GM08714 (cell line): ENCODE data around the gene VPS45.
"Not testable (repeated sequence)": the region's sequence is repeated elsewhere in the genome, so short reads cannot be mapped to it uniquely, and the experiment has no call there.

Experiments
- H3K4me3 ChIP-seq: fragments of 200-500 bp; sonication (Bioruptor generic); 2 replicates; pipeline ENCODE4 v1.5.1; 2014; ENCODE audit warnings: mild to moderate bottlenecking, low read length, inconsistent platforms
- ZNF274 ChIP-seq: IDR thresholded peaks from 2 replicates; pipeline ENCODE4 v1.6.1; 2012; ENCODE audit warnings: mild to moderate bottlenecking, low read depth, low read length

Gene VPS45

DNA sequence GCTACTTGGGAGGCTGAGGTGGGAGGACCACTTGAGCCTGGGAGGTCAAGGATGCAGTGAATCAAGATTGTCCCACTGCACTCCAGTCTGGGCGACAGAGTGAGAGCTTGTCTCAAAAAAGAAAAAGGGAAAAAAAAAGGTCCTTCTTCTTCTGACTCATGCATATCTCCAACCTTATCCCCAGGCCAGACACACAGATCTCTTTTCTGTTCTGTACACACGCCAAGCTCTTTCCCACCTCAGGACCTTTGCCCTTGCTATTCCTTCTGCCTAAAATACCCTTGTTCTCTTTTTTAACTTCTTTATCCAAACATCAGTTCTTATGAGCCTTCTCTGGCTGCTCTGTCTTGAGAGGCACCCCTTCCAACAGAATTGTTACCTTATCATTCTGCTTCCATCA lies 104.2 kb downstream of the VPS45 start:
- TF ChIP-seq ZNF274 = no peak
- no peak overlapping the region for H3K4me3 ChIP-seq

DNA sequence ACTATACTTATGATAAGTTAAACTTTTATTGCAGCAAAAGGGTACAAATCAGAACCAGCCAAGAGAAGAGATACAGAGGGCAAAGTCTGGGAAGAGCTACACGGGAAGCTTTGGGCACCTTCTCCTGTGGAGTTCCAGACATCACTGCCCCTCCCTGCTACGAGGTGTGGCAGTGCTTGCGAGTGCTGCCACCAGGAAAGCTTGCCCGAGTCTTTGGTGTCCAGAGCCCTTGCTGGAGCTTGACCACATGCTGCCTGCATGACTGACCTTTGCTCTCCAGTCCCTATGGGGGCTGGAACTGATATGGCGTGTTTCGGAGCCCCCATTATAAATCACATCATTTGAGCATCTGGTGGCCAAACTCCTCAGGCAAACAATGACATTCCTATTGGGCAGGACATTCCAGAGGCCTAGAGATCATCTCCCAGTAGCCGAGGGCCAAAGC lies 105.6 kb downstream of the VPS45 start:
- no peak overlapping the region for H3K4me3 ChIP-seq
- TF ChIP-seq ZNF274 = no peak

GRCh38 chr1:150176593-150176992 lies 109.0 kb downstream of the VPS45 start:
- no peak overlapping the region for H3K4me3 ChIP-seq
- TF ChIP-seq ZNF274 = no peak

DNA sequence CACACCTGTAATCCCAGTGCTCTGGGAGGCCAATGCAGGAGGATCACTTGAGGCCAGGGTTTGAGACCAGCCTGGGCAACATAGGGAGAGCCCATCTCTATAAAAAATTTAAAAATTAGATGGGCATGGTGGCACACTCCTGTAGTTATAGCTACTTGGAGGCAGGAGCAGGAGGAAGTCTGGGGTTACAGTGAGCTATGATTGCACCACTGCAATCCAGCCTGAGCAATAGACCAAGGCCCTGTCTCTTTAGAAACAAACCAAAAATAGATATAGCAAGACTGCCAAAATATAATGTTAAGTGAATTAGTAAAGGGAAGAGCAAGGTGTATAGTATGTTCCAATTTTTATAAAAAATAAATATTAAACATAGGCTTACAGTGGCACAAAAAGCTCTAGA lies 111.0 kb downstream of the VPS45 start:
- TF ChIP-seq ZNF274 = no peak
- no peak overlapping the region for H3K4me3 ChIP-seq

- no peak overlapping the region for H3K4me3 ChIP-seq
- no peak for TF ChIP-seq ZNF274
Measured at GRCh38 chr1:150179867-150180266, 112.3 kb downstream of the VPS45 start.

GRCh38 chr1:150180474-150180873 lies 112.9 kb downstream of the VPS45 start:
- no peak for TF ChIP-seq ZNF274
- no peak overlapping the region for H3K4me3 ChIP-seq

DNA sequence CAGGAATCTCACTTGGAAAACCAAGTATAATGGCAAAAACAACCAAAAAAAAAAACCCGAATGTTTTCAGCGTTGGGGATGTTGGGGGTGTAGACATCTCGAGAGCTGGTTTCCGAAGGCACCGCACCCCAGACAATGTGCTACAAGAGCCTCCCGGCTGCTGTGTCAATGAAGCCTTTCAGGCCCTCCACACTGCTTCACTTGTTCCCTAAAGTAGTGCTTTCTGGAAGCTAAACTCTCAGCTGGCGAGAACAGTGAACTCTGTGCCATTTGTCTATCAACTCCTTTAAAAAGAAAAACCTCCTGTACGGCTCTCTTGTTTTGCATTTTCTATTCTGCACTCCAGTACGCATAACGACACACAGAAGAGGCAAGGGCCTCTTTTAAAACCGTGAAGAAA lies 114.7 kb downstream of the VPS45 start:
- no peak overlapping the region for H3K4me3 ChIP-seq
- TF ChIP-seq ZNF274 = no peak

DNA sequence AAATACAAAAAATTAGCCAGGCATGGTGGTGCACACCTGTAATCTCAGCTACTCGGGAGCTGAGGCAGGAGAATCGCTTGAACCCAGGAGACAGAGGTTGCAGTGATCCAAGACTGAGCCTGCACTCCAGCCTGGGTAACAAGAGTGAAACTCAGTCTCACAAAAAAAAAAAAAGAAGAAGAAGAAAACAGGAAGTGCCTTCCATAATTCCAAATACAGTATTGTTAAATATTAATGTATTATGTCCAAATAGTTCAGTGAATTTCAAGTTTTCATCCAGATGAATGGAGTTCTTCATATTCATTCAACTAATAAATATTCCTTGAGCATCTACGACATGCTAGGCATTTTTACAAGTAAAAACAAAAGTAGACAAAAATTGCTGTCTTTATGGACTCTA lies 115.5 kb downstream of the VPS45 start:
- no peak overlapping the region for H3K4me3 ChIP-seq
- TF ChIP-seq ZNF274 = no peak

- no peak for TF ChIP-seq ZNF274
- H3K4me3 ChIP-seq = no peak overlapping the region
Measured at GRCh38 chr1:150185481-150185880, 117.9 kb downstream of the VPS45 start.

DNA sequence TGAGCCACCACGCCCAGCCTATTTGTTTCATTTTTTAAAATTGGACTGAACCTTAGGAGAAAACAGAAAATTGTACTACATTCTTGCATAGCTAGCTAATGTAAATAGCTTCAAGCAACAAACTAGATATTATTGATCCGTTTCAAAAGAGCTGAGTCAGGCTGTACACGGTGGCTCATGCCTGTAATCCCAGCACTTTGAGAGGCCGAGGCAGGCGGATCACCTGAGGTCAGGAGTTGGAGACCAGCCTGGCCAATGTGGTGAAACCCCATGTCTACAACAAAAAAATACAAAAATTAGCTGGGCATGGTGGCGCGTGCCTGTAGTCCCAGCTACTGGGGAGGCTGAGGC lies 118.8 kb downstream of the VPS45 start:
- not testable (repeated sequence) for H3K4me3 ChIP-seq

DNA sequence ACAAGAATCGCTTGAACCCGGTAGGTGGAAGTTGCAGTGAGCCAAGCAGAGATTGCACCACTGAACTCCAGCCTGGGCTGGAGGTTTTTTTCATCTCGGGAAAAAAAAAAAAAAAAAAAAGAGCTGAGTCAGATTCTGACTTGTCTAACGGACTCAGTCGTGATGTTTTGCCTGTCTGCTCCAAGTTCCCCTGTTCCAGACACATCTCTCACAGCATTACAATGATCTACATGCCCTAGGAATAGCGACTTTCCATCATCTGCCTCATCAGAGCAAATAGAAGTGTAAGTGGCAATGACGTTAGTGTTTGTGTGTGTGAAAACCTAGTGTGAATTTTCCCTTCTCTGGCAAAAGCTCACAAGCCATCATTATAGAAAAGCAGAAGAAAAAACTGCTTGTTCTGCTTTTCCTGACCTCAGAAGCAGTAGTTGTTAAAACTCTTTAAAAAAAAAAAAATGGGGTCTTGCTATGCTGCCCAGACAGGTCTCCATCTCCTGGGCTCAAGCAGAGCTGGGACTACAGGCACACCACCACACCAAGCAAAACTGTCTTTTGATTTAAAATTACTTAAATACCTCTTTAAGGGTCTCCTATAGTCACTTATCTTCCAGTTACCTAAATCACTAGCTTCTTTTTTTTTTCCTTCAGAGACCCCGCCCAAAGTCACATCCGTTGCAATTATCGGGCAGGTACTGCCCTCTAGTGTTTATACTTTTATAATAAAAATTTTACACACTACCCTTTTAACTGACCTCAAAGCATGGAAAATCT lies 119.4 kb downstream of the VPS45 start:
- TF ChIP-seq ZNF274 = no peak
- H3K4me3 ChIP-seq = no peak overlapping the region

DNA sequence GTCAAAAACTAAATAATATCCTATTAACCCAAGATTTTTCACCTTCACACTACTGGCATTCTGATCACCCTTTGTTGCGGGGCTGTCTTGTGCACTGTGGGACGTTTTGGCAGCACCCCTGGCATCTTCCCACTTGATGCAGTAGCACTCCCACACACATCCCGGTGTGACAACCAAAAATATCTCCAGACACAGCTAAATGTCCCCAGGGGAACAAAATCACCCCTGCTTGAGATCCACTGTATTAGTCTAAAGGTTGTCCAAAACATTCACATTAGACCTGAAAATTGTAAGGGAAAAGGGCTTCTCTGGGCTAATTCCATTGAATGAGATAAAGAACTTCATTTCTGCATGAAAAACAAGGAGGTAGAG lies 120.0 kb downstream of the VPS45 start:
- H3K4me3 ChIP-seq = no peak overlapping the region
- no peak for TF ChIP-seq ZNF274

DNA sequence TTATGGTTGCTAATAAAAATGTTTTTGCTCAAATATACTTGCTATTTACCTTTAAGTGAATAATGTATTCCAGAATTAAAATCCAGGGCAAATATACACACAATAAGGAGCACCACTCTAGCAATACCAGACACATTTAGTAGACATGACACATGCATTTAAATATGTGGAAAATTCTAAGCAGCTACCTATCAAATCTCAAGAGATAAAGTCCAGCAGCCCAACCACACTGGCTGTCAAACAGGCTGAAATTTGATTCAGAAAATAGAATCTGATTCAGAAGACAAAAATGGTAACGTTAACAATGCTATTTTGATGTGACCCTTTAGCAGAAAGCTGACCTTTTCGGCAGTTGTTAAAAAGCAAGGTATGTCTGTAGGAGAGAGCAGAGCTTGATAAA lies 124.4 kb downstream of the VPS45 start:
- TF ChIP-seq ZNF274 = no peak
- H3K4me3 ChIP-seq = no peak overlapping the region

DNA sequence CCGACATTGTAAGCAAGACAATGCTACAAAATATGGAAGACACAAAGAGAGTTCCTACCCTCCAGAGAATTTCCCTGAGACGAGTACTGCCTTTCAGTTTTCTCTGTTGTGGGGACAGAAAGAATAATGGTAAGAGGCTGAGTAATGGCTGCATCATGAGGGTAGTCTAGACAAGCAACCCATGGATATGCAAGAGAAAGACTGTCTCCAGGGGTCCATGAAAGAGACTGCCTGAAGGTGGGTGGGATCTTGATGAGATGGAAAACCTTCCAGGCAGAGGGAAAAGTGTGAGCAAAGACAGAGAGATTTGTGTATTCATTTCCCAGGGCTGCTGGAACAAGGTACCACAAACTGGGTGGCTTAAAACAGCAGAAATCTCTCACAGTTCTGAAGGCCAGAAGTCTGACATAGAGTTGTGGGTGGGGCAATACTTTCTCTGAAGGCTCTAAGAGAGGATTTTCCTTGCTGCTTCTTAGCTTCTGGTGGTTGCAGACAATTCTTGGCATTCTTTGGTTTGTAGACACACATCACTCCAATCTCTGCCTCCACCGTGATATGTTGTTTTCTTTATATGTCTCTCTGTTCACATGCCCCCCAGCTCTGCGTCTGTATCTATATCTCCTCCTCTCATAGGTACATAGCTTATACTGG lies 126.9 kb downstream of the VPS45 start:
- no peak for TF ChIP-seq ZNF274
- H3K4me3 ChIP-seq = no peak overlapping the region
